ENCODE measurements around the gene GHRL. TPM values are rescaled to one million over a fixed set of nuclear protein-coding genes. Genes with fewer than 3 reads are reported as not detected.
A peak's percentile ranks its signal among the peaks of the same experiment; 100 is the strongest.

The GHRL gene
- total RNA-seq, 1 experiment from 2014 or later: not detected

DNA sequence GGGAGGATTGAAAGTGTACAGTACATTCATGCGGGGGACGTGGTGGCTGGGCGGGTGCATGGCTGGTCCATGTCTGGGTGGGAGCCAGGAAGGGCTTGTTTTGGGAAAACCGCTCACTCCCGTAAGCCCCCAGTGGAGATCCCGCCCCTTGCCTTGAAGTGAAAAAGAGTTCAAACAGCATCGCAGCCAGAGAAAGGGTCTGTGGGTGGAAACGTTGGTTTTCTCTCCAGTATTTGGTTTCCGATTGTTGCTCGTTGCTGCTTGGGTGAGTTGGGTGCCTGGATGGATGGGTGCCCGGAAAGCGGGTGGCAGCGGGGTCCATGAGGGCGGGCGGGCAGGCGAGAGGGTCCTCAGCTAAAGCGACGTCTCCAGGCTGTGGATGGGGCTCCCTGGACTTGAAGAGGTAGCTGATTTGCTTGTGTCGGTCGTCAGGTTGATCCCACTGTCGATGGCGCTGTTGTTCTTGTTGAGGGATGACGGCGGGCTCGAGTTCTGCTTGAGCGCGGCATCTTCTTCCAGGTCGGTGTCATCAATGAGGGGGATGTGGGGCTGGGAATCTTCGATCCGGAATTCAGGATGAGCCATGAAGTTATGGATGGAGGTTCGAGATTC is 35.8 kb upstream of the GHRL start:
- Histone ChIP-seq H3K27ac (no peak overlapping the region), H3K27me3 (ENCODE audit: insufficient read depth, low read depth) (peaks cover 100% of the 10 kb centered on the region), H3K9me2 (ENCODE audit: insufficient read depth) (no peaks in the 10 kb centered on the region), H3K4me1 (replicated peaks; ENCODE audit: insufficient read depth) (no peaks in the 10 kb centered on the region), H3K4me3 (no peak overlapping the region), H3F3A (ENCODE audit: insufficient read depth, low read depth) (no peaks in the 10 kb centered on the region), H3K36me3 (ENCODE audit: low read depth) (no peaks in the 10 kb centered on the region), H3K9me3 (ENCODE audit: insufficient read depth, low read depth) (no peaks in the 10 kb centered on the region), H2AFZ (no peak overlapping the region), H3K79me2 (ENCODE audit: low read depth) (no peaks in the 10 kb centered on the region), H4K20me1 (ENCODE audit: insufficient read depth) (no peaks in the 10 kb centered on the region), H3K4me2 (no peak overlapping the region)
- POLR2A ChIA-PET (ENCODE audit: unreplicated experiment): no interaction called here
- intact Hi-C loops (cut with micrococcal nuclease; ENCODE audit: unreplicated experiment): loop anchor here (10.0 kb wide), 1 partner anchor 584 kb away; the partner anchor contains the start of gene OGG1
- 0 out of 2 replicates have a peak, but pooled peaks have one; percentile 74 for TF ChIP-seq EZH2 (IDR thresholded peaks at IDR 0.05; ENCODE audit: low read depth)
- TF ChIP-seq, protein P1, sequence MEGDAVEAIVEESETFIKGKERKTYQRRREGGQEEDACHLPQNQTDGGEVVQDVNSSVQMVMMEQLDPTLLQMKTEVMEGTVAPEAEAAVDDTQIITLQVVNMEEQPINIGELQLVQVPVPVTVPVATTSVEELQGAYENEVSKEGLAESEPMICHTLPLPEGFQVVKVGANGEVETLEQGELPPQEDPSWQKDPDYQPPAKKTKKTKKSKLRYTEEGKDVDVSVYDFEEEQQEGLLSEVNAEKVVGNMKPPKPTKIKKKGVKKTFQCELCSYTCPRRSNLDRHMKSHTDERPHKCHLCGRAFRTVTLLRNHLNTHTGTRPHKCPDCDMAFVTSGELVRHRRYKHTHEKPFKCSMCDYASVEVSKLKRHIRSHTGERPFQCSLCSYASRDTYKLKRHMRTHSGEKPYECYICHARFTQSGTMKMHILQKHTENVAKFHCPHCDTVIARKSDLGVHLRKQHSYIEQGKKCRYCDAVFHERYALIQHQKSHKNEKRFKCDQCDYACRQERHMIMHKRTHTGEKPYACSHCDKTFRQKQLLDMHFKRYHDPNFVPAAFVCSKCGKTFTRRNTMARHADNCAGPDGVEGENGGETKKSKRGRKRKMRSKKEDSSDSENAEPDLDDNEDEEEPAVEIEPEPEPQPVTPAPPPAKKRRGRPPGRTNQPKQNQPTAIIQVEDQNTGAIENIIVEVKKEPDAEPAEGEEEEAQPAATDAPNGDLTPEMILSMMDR (conservative IDR thresholded peaks at IDR 0.05): no peak
- no TSS peak for BruUV-seq (replicated peaks)
- CTCF ChIA-PET: no interaction called here
- no peak for DNase-seq

GRCh38 chr3:10327592-10327991 is 34.8 kb upstream of the GHRL start:
- no peaks in the 10 kb centered on the region for H3K79me2 ChIP-seq (ENCODE audit: low read depth)
- BruUV-seq (replicated peaks): no TSS peak
- DNase-seq: no peak
- intact Hi-C loops (cut with micrococcal nuclease; ENCODE audit: unreplicated experiment): loop anchor here (10.0 kb wide), 1 partner anchor 583 kb away; the partner anchor contains the start of gene OGG1
- no peak overlapping the region for H3K4me2 ChIP-seq
- peaks cover 90% of the 10 kb centered on the region for H3K27me3 ChIP-seq (ENCODE audit: insufficient read depth, low read depth)
- H3K4me3 ChIP-seq: no peak overlapping the region
- H3K36me3 ChIP-seq (ENCODE audit: low read depth): no peaks in the 10 kb centered on the region
- CTCF ChIA-PET: interaction anchor here (0.6 kb wide), 1 partner anchor 16 kb away, joined by 3 read pairs; no protein-coding TSS in a partner anchor
- POLR2A ChIA-PET (ENCODE audit: unreplicated experiment): no interaction called here
- no peaks in the 10 kb centered on the region for H3K4me1 ChIP-seq (replicated peaks; ENCODE audit: insufficient read depth)
- no peak overlapping the region for H2AFZ ChIP-seq
- H4K20me1 ChIP-seq (ENCODE audit: insufficient read depth): no peaks in the 10 kb centered on the region
- no peaks in the 10 kb centered on the region for H3K9me2 ChIP-seq (ENCODE audit: insufficient read depth)
- H3K27ac ChIP-seq: no peak overlapping the region
- H3K9me3 ChIP-seq (ENCODE audit: insufficient read depth, low read depth): no peaks in the 10 kb centered on the region
- H3F3A ChIP-seq (ENCODE audit: insufficient read depth, low read depth): no peaks in the 10 kb centered on the region
- TF ChIP-seq, protein P1 (conservative IDR thresholded peaks at IDR 0.05): no peak
- TF ChIP-seq EZH2 (IDR thresholded peaks at IDR 0.05; ENCODE audit: low read depth): peak; percentile 38; the same call in 1 of the 2 replicates

DNA sequence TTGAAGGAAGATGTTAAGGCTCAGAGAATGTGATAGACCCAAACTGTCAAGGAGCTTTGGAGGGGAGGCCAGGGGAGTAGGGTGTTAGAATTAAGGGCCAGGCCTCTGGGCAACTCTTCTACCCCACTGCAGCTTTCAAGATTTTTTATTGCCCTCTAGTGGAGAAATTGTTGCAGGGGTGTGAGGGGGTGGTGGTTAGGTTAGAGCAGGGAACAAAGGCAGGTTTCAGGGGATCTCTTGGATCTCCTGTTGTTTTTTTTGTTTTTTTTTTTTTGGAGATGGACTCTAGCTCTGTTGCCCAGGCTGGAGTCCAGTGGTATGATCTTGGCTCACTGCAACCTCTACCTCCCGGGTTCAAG is 29.6 kb upstream of the GHRL start:
- peaks cover 6% of the 10 kb centered on the region; the same call in 1 of the 2 replicates for H3K36me3 ChIP-seq (ENCODE audit: low read depth)
- BruUV-seq (replicated peaks): no TSS peak
- POLR2A ChIA-PET (ENCODE audit: unreplicated experiment): no interaction called here
- H3K4me2 ChIP-seq: no peak overlapping the region
- intact Hi-C loops (cut with micrococcal nuclease; ENCODE audit: unreplicated experiment): loop anchor here (10.0 kb wide), 1 partner anchor 578 kb away; the partner anchor contains the start of gene OGG1
- H3K4me1 ChIP-seq (replicated peaks; ENCODE audit: insufficient read depth): peaks cover 8% of the 10 kb centered on the region
- peaks cover 38% of the 10 kb centered on the region for H3K27me3 ChIP-seq (ENCODE audit: insufficient read depth, low read depth)
- H3F3A ChIP-seq (ENCODE audit: insufficient read depth, low read depth): no peaks in the 10 kb centered on the region
- DNase-seq: peak in 1 of 2 experiments; percentile 14
- CTCF ChIA-PET: interaction anchor here (0.8 kb wide), 1 partner anchor 19 kb away, joined by 4 read pairs; no protein-coding TSS in a partner anchor
- no peak overlapping the region for H3K27ac ChIP-seq
- H4K20me1 ChIP-seq (ENCODE audit: insufficient read depth): peaks cover 12% of the 10 kb centered on the region; the same call in 1 of the 2 replicates
- H3K9me3 ChIP-seq (ENCODE audit: insufficient read depth, low read depth): no peaks in the 10 kb centered on the region
- H2AFZ ChIP-seq: no peak overlapping the region
- no peak overlapping the region for H3K4me3 ChIP-seq
- TF ChIP-seq, protein P1 (conservative IDR thresholded peaks at IDR 0.05): peak; percentile 59; the same call in 1 of the 2 replicates
- TF ChIP-seq EZH2 (IDR thresholded peaks at IDR 0.05; ENCODE audit: low read depth): no peak
- H3K79me2 ChIP-seq (ENCODE audit: low read depth): peaks cover 31% of the 10 kb centered on the region
- H3K9me2 ChIP-seq (ENCODE audit: insufficient read depth): no peaks in the 10 kb centered on the region

Measured in PC-9 (cell line).